ENCODE measurements around the gene AFAP1L2. TPM values are rescaled to one million over a fixed set of nuclear protein-coding genes. Genes with fewer than 3 reads are reported as not detected.
A peak's percentile ranks its signal among the peaks of the same experiment; 100 is the strongest.

The AFAP1L2 gene
- total RNA-seq, 1 experiment from 2014 or later, result 17.1 TPM

- DNase-seq (ENCODE audit: low read depth), result no peak
These were observed 90.4 kb downstream of the AFAP1L2 start for GRCh38 chr10:114313866-114314265.

- no peak for DNase-seq (ENCODE audit: low read depth)
These were observed 91.2 kb downstream of the AFAP1L2 start for GRCh38 chr10:114313139-114313538.

GRCh38 chr10:114311496-114312209, 92.6 kb downstream of the AFAP1L2 start:
- DNase-seq (ENCODE audit: low read depth), result no peak

GRCh38 chr10:114311023-114311422, 93.3 kb downstream of the AFAP1L2 start:
- no peak for DNase-seq (ENCODE audit: low read depth)

- DNase-seq (ENCODE audit: low read depth), result no peak
These were observed 94.0 kb downstream of the AFAP1L2 start for GRCh38 chr10:114310346-114310745.

- DNase-seq (ENCODE audit: low read depth), result no peak
These were observed 95.0 kb downstream of the AFAP1L2 start for GRCh38 chr10:114309364-114309651.

GRCh38 chr10:114308531-114309363, 95.6 kb downstream of the AFAP1L2 start:
- no peak for DNase-seq (ENCODE audit: low read depth)

- DNase-seq (ENCODE audit: low read depth), result no peak
These were observed 96.6 kb downstream of the AFAP1L2 start for GRCh38 chr10:114307731-114308130.

- peak; percentile 97 for DNase-seq (ENCODE audit: low read depth)
These were observed 98.0 kb downstream of the AFAP1L2 start for GRCh38 chr10:114306116-114306973.

GRCh38 chr10:114305521-114305925, 98.8 kb downstream of the AFAP1L2 start:
- DNase-seq (ENCODE audit: low read depth), result no peak

- DNase-seq (ENCODE audit: low read depth), result peak; percentile 53
These were observed 99.5 kb downstream of the AFAP1L2 start for GRCh38 chr10:114304571-114305421.

GRCh38 chr10:114304017-114304570, 100.2 kb downstream of the AFAP1L2 start:
- peak; percentile 79 for DNase-seq (ENCODE audit: low read depth)

- no peak for DNase-seq (ENCODE audit: low read depth)
These were observed 100.7 kb downstream of the AFAP1L2 start for GRCh38 chr10:114303556-114303955.

- DNase-seq (ENCODE audit: low read depth), result no peak
These were observed 102.2 kb downstream of the AFAP1L2 start for GRCh38 chr10:114301951-114302710.

- no peak for DNase-seq (ENCODE audit: low read depth)
These were observed 103.1 kb downstream of the AFAP1L2 start for GRCh38 chr10:114301177-114301576.

GRCh38 chr10:114300036-114300645, 104.2 kb downstream of the AFAP1L2 start:
- no peak for DNase-seq (ENCODE audit: low read depth)

GRCh38 chr10:114297136-114297705, 107.1 kb downstream of the AFAP1L2 start:
- DNase-seq (ENCODE audit: low read depth), result no peak

GRCh38 chr10:114295393-114295792, 108.9 kb downstream of the AFAP1L2 start:
- no peak for DNase-seq (ENCODE audit: low read depth)

GRCh38 chr10:114294549-114294948, 109.8 kb downstream of the AFAP1L2 start:
- no peak for DNase-seq (ENCODE audit: low read depth)

Measured in Daoy (cell line).